SU-DHL-6 (cell line): ENCODE data around the gene DMRTA1.

ENCODE experiments used
- H2AFZ ChIP-seq: fragments of 200-600 bp; sonication (generic); 2 replicates; pipeline ENCODE4 v1.6.1; 2014; ENCODE audit warnings: low read depth, mild to moderate bottlenecking, moderate library complexity, mixed read lengths, antibody characterized with exemption, low read length; ENCODE audit not compliant: severe bottlenecking
- H3F3A ChIP-seq: fragments of 200-600 bp; shearing (Covaris generic); 2 replicates; pipeline ENCODE4 v1.6.0; 2016; ENCODE audit warnings: antibody characterized with exemption, mild to moderate bottlenecking; ENCODE audit not compliant: insufficient read depth
- H3K27ac ChIP-seq: fragments of 200-600 bp; sonication (generic); 2 replicates; pipeline ENCODE4 v1.5.1; 2016; ENCODE audit warnings: low read depth, mild to moderate bottlenecking, low read length, moderate library complexity, mixed read lengths
- H3K27me3 ChIP-seq: fragments of 200-600 bp; sonication (generic), shearing (Covaris generic); 2 replicates; pipeline ENCODE4 v1.6.0; 2014; ENCODE audit warnings: mild to moderate bottlenecking, low read length
- H3K36me3 ChIP-seq: fragments of 200-600 bp; sonication (generic); 2 replicates; pipeline ENCODE4 v1.6.1; 2014; ENCODE audit warnings: mild to moderate bottlenecking, low read length, mixed read lengths
- H3K4me2 ChIP-seq: fragments of 300-600, 200-600 bp; shearing (Covaris generic), sonication (generic); 2 replicates; pipeline ENCODE4 v1.6.0; 2014; ENCODE audit warnings: low read length, low read depth, mild to moderate bottlenecking; ENCODE audit not compliant: poor library complexity, severe bottlenecking
- H3K4me3 ChIP-seq: fragments of 200-600 bp; sonication (generic); 2 replicates; pipeline ENCODE4 v1.5.1; 2014; ENCODE audit warnings: antibody characterized with exemption, low read length, mild to moderate bottlenecking, mixed read lengths; ENCODE audit not compliant: insufficient read depth, poor library complexity, severe bottlenecking
- H3K79me2 ChIP-seq: fragments of 200-600 bp; sonication (generic); 2 replicates; pipeline ENCODE4 v1.6.1; 2014; ENCODE audit warnings: mild to moderate bottlenecking, low read length, moderate library complexity; ENCODE audit not compliant: insufficient read depth
- H3K9ac ChIP-seq: fragments of 200-600 bp; sonication (generic); 2 replicates; pipeline ENCODE4 v1.7.0; 2014; ENCODE audit warnings: mild to moderate bottlenecking, low read length
- H3K9me2 ChIP-seq: fragments of 200-600 bp; sonication (generic); replicated peaks from 2 replicates; pipeline ENCODE4 v1.6.1; 2014; ENCODE audit warnings: low read length; ENCODE audit not compliant: insufficient read depth
- H3K9me3 ChIP-seq: fragments of 200-600 bp; sonication (generic); 2 replicates; pipeline ENCODE4 v1.6.1; 2014; ENCODE audit warnings: low read length, mixed read lengths; ENCODE audit not compliant: insufficient read depth
- H4K20me1 ChIP-seq: fragments of 200-600 bp; sonication (generic); 2 replicates; pipeline ENCODE4 v1.6.1; 2014; ENCODE audit warnings: low read depth, mild to moderate bottlenecking, antibody characterized with exemption, low read length, moderate library complexity, mixed read lengths
- CTCF ChIP-seq: fragments of 200-600 bp; sonication (generic); IDR thresholded peaks from one replicate; pipeline ENCODE4 v1.5.1; 2017; ENCODE audit warnings: antibody characterized with exemption, mild to moderate bottlenecking, low read length, moderate library complexity; ENCODE audit not compliant: insufficient read depth, poor library complexity, severe bottlenecking
- EZH2phosphoT487 ChIP-seq: fragments of 200-600 bp; sonication (generic), shearing (Covaris generic); conservative IDR thresholded peaks from 2 replicates; pipeline ENCODE4 v1.6.1; 2018; ENCODE audit warnings: mild to moderate bottlenecking, antibody characterized with exemption, low read length, moderate library complexity, mixed read lengths

The DMRTA1 gene

GRCh38 chr9:22455181-22455580 lies 8.6 kb downstream of the DMRTA1 start:
- no peak for TF ChIP-seq EZH2phosphoT487
- TF ChIP-seq CTCF = no peak
- no peak overlapping the region for H3K4me2 ChIP-seq
- no peaks in the 10 kb centered on the region for H3K79me2 ChIP-seq
- no peak overlapping the region for H3K27ac ChIP-seq
- H3K27me3 ChIP-seq = no peaks in the 10 kb centered on the region
- H3K36me3 ChIP-seq = no peaks in the 10 kb centered on the region
- no peak overlapping the region for H3K9ac ChIP-seq
- no peaks in the 10 kb centered on the region for H3K9me3 ChIP-seq
- no peak overlapping the region for H3K4me3 ChIP-seq
- no peaks in the 10 kb centered on the region for H3K9me2 ChIP-seq
- H3F3A ChIP-seq = no peaks in the 10 kb centered on the region
- H4K20me1 ChIP-seq = no peaks in the 10 kb centered on the region
- H2AFZ ChIP-seq = no peak overlapping the region

- no peak for TF ChIP-seq CTCF
- no peak for TF ChIP-seq EZH2phosphoT487
- Histone ChIP-seq H3K9me3 (no peaks in the 10 kb centered on the region), H3K36me3 (no peaks in the 10 kb centered on the region), H3K27ac (no peak overlapping the region), H3K9me2 (no peaks in the 10 kb centered on the region), H3K27me3 (no peaks in the 10 kb centered on the region), H3K9ac (no peak overlapping the region), H2AFZ (no peak overlapping the region), H3F3A (no peaks in the 10 kb centered on the region), H3K4me3 (no peak overlapping the region), H4K20me1 (no peaks in the 10 kb centered on the region; the same call in 1 of the 2 replicates), H3K4me2 (no peak overlapping the region), H3K79me2 (no peaks in the 10 kb centered on the region)
Measured at GRCh38 chr9:22457448-22457847, 10.8 kb downstream of the DMRTA1 start.

GRCh38 chr9:22463205-22463604 lies 16.6 kb downstream of the DMRTA1 start:
- Histone ChIP-seq H3K27ac (no peak overlapping the region), H3K79me2 (no peaks in the 10 kb centered on the region), H4K20me1 (no peaks in the 10 kb centered on the region; the same call in 1 of the 2 replicates), H3K27me3 (no peaks in the 10 kb centered on the region), H3F3A (no peaks in the 10 kb centered on the region), H3K4me3 (no peak overlapping the region), H3K36me3 (no peaks in the 10 kb centered on the region), H3K4me2 (no peak overlapping the region), H2AFZ (no peak overlapping the region), H3K9ac (no peak overlapping the region), H3K9me3 (no peaks in the 10 kb centered on the region), H3K9me2 (no peaks in the 10 kb centered on the region)
- TF ChIP-seq CTCF = no peak
- no peak for TF ChIP-seq EZH2phosphoT487
